IMR-90 (cell line): ENCODE results near the gene NFIX. TPM values are rescaled to one million over a fixed set of nuclear protein-coding genes. Genes with fewer than 3 reads are reported as not detected.

Experiments
- ATAC-seq: fragments of 200-7000 bp; cut with Tn5 transposase; 2 replicates; pipeline ENCODE4 v1.9.1; 2020; ENCODE audit warnings: low read depth, mild to moderate bottlenecking, moderate library complexity
- BruUV-seq: library from RNA; stranded (reverse); fragments of 400-500 nt; replicated peaks from 2 replicates; lab custom pipeline; 2021; lab: Mats Ljungman, UMichigan
- CTCF ChIA-PET: fragments of 300-600 bp; formaldehyde crosslinking; extraction: SDS; loops from one replicate; lab custom pipeline; 2021; ENCODE audit warnings: antibody characterized with exemption; lab: Yijun Ruan, JAX
- POLR2A ChIA-PET: fragments of 300-600 bp; sonication (Branson Sonifier 250); formaldehyde crosslinking; loops from one replicate; lab custom pipeline; 2022; ENCODE audit warnings: antibody characterized with exemption; ENCODE audit not compliant: unreplicated experiment; lab: Charles Lee
- DNase-seq: peaks from one replicate; pipeline ENCODE4 v3.0.0; 2013
- H2AFZ ChIP-seq: replicated peaks from 2 replicates; pipeline ENCODE3; 2013; ENCODE audit warnings: low read length, mild to moderate bottlenecking; ENCODE audit not compliant: poor library complexity
- H2AK5ac ChIP-seq: 2 replicates; pipeline ENCODE4 v1.6.1; 2013; ENCODE audit warnings: low read depth, low read length, inconsistent platforms
- H2AK9ac ChIP-seq: replicated peaks from 2 replicates; pipeline ENCODE3; 2013; ENCODE audit warnings: mild to moderate bottlenecking, low read depth, low read length, moderate library complexity; ENCODE audit not compliant: poor library complexity
- H2BK120ac ChIP-seq: 2 replicates; pipeline ENCODE4 v1.6.1; 2013; ENCODE audit warnings: low read depth, low read length, inconsistent platforms
- H2BK15ac ChIP-seq: 3 replicates; pipeline ENCODE4 v1.6.1; 2013; ENCODE audit warnings: low read depth, low read length, inconsistent platforms
- H2BK20ac ChIP-seq: 2 replicates; pipeline ENCODE4 v1.6.1; 2013; ENCODE audit warnings: low read depth, mild to moderate bottlenecking, inconsistent platforms, low read length, moderate library complexity
- H2BK5ac ChIP-seq: 2 replicates; pipeline ENCODE4 v1.6.1; 2013; ENCODE audit warnings: mild to moderate bottlenecking, low read depth, low read length, inconsistent platforms; ENCODE audit not compliant: poor library complexity, severe bottlenecking
- H3K14ac ChIP-seq: replicated peaks from 2 replicates; pipeline ENCODE4 v1.6.1; 2013; ENCODE audit warnings: low read depth, low read length, inconsistent platforms
- H3K18ac ChIP-seq: 2 replicates; pipeline ENCODE4 v1.6.1; 2013; ENCODE audit warnings: low read depth, low read length, control low read depth
- H3K23ac ChIP-seq: 2 replicates; pipeline ENCODE4 v1.6.1; 2013; ENCODE audit warnings: low read depth, low read length, inconsistent platforms
- H3K27ac ChIP-seq: 2 replicates; pipeline ENCODE4 v1.5.1; 2013; ENCODE audit warnings: mild to moderate bottlenecking, control low read depth, low read length; ENCODE audit not compliant: insufficient read depth
- H3K27me3 ChIP-seq: 2 replicates; pipeline ENCODE4 v1.6.1; 2013; ENCODE audit warnings: low read length; ENCODE audit not compliant: control insufficient read depth, insufficient read depth
- H3K36me3 ChIP-seq: 2 replicates; pipeline ENCODE4 v1.6.1; 2013; ENCODE audit warnings: low read length, mixed read lengths; ENCODE audit not compliant: control insufficient read depth, insufficient read depth
- H3K4ac ChIP-seq: 2 replicates; pipeline ENCODE4 v1.6.1; 2013; ENCODE audit warnings: low read depth, low read length, inconsistent platforms
- H3K4me1 ChIP-seq: 2 replicates; pipeline ENCODE4 v1.6.1; 2013; ENCODE audit warnings: low read length, mixed read lengths; ENCODE audit not compliant: control insufficient read depth, insufficient read depth
- H3K4me2 ChIP-seq: 2 replicates; pipeline ENCODE4 v1.6.1; 2013; ENCODE audit warnings: low read depth, mild to moderate bottlenecking, control low read depth, low read length, moderate library complexity
- H3K4me3 ChIP-seq: 2 replicates; pipeline ENCODE4 v1.5.1; 2013; ENCODE audit warnings: low read depth, mild to moderate bottlenecking, control low read depth, low read length, moderate library complexity; ENCODE audit not compliant: insufficient read depth
- H3K56ac ChIP-seq: 2 replicates; pipeline ENCODE4 v1.6.1; 2013; ENCODE audit warnings: low read length, inconsistent platforms; ENCODE audit not compliant: insufficient read depth; ENCODE audit errors: extremely low read depth
- H3K79me1 ChIP-seq, 2 experiments: 2 replicates each; pipeline ENCODE4 v1.6.1; 2013; ENCODE audit warnings: low read length in 2 of 2, inconsistent platforms in 1 of 2, low read depth in 1 of 2
- H3K9ac ChIP-seq: 2 replicates; pipeline ENCODE4 v1.6.1; 2013; ENCODE audit warnings: low read depth, low read length, control low read depth
- H3K9me1 ChIP-seq: 2 replicates; pipeline ENCODE4 v1.6.1; 2013; ENCODE audit warnings: low read length, inconsistent platforms; ENCODE audit not compliant: insufficient read depth
- H3K9me3 ChIP-seq: 2 replicates; pipeline ENCODE4 v1.6.1; 2013; ENCODE audit warnings: low read length; ENCODE audit not compliant: control insufficient read depth, insufficient read depth
- H4K20me1 ChIP-seq: 2 replicates; pipeline ENCODE4 v1.6.1; 2013; ENCODE audit warnings: low read length, inconsistent platforms; ENCODE audit not compliant: insufficient read depth
- H4K5ac ChIP-seq: 2 replicates; pipeline ENCODE4 v1.6.1; 2013; ENCODE audit warnings: mild to moderate bottlenecking, low read depth, low read length, control low read depth
- H4K8ac ChIP-seq, 2 experiments: 2 replicates each; pipeline ENCODE4 v1.6.1; 2013; ENCODE audit warnings: low read depth in 2 of 2, low read length in 2 of 2, control low read depth in 1 of 2, inconsistent platforms in 1 of 2
- H4K91ac ChIP-seq: 2 replicates; pipeline ENCODE4 v1.6.1; 2013; ENCODE audit warnings: low read depth, low read length, inconsistent platforms; ENCODE audit not compliant: insufficient read depth
- BHLHE40 ChIP-seq: fragments of 150-350 bp; IDR thresholded peaks from 2 replicates; pipeline ENCODE4 v1.6.1; 2016; ENCODE audit warnings: mild to moderate bottlenecking, low read depth, low read length
- CEBPB ChIP-seq: IDR thresholded peaks from 2 replicates; pipeline ENCODE4 v1.6.1; 2012; ENCODE audit warnings: low read depth, low read length, improper control_type of control experiment
- CHD1 ChIP-seq: IDR thresholded peaks from 2 replicates; pipeline ENCODE4 v1.6.1; 2012; ENCODE audit warnings: low read depth, low read length, improper control_type of control experiment
- CTCF ChIP-seq: conservative IDR thresholded peaks from 2 replicates; pipeline ENCODE4 v1.5.1; 2012; ENCODE audit warnings: mild to moderate bottlenecking, low read depth, low read length, improper control_type of control experiment
- ELK1 ChIP-seq: fragments of 150-350 bp; IDR thresholded peaks from 2 replicates; pipeline ENCODE4 v1.6.1; 2016; ENCODE audit warnings: low read depth, mild to moderate bottlenecking, low read length, moderate library complexity, borderline replicate concordance
- FOS ChIP-seq: fragments of 150-350 bp; IDR thresholded peaks from 2 replicates; pipeline ENCODE4 v1.6.1; 2016; ENCODE audit warnings: low read depth, low read length
- MAFK ChIP-seq: IDR thresholded peaks from 2 replicates; pipeline ENCODE4 v1.6.1; 2012; ENCODE audit warnings: low read depth, low read length, improper control_type of control experiment
- MAZ ChIP-seq: IDR thresholded peaks from 2 replicates; pipeline ENCODE4 v1.6.1; 2012; ENCODE audit warnings: low read depth, mild to moderate bottlenecking, low read length, improper control_type of control experiment, moderate library complexity, borderline replicate concordance
- MXI1 ChIP-seq: IDR thresholded peaks from 2 replicates; pipeline ENCODE4 v1.6.1; 2012; ENCODE audit warnings: low read depth, mild to moderate bottlenecking, low read length, moderate library complexity, borderline replicate concordance
- NFE2L2 ChIP-seq: fragments of 150-350 bp; IDR thresholded peaks from 2 replicates; pipeline ENCODE4 v1.6.1; 2016; ENCODE audit warnings: low read depth, mild to moderate bottlenecking, low read length
- POLR2A ChIP-seq: IDR thresholded peaks from 2 replicates; pipeline ENCODE4 v1.6.1; 2012; ENCODE audit warnings: mild to moderate bottlenecking, low read depth, low read length
- RAD21 ChIP-seq: IDR thresholded peaks from 2 replicates; pipeline ENCODE4 v1.6.1; 2012; ENCODE audit warnings: low read length, improper control_type of control experiment
- RCOR1 ChIP-seq: IDR thresholded peaks from 2 replicates; pipeline ENCODE4 v1.6.1; 2012; ENCODE audit warnings: mild to moderate bottlenecking, low read length, improper control_type of control experiment; ENCODE audit not compliant: insufficient replicate concordance
- RFX5 ChIP-seq: IDR thresholded peaks from 2 replicates; pipeline ENCODE4 v1.8.0; 2012; ENCODE audit warnings: low read depth, mild to moderate bottlenecking, low read length, moderate library complexity
- SMC3 ChIP-seq: fragments of 150-350 bp; IDR thresholded peaks from 2 replicates; pipeline ENCODE4 v1.6.1; 2016; ENCODE audit warnings: low read depth, mild to moderate bottlenecking, antibody characterized with exemption, low read length, moderate library complexity
- USF2 ChIP-seq: fragments of 150-350 bp; IDR thresholded peaks from 2 replicates; pipeline ENCODE4 v1.6.1; 2017; ENCODE audit warnings: mild to moderate bottlenecking, antibody characterized with exemption, low read length, low read depth
- WGBS, 2 experiments: methylation state at CpG; one replicate each; pipeline versions ENCODE4 v1.1.5 to v1.1.7; 2013; ENCODE audit warnings: missing lambda C conversion rate in 2 of 2; ENCODE audit not compliant: insufficient read length in 1 of 2; ENCODE audit errors: extremely low coverage in 2 of 2; 5-methylcytosine and 5-hydroxymethylcytosine counted together
- dilution Hi-C: fragments of 300-500 bp; cut with HindIII; formaldehyde crosslinking; loops from one replicate; pipeline ENCODE4 v1.14.3; 2018; ENCODE audit warnings: low sequenced_read_pairs; ENCODE audit not compliant: unreplicated experiment
- in situ Hi-C: fragments of 300-500 bp; cut with MboI; formaldehyde crosslinking; loops from 3 replicates; pipeline ENCODE4 v1.14.3; 2019; ENCODE audit warnings: low sequenced_read_pairs, inconsistent platforms, mixed read lengths
- intact Hi-C: fragments of 100-400 bp; cut with micrococcal nuclease; formaldehyde crosslinking; loops from 2 replicates; pipeline ENCODE4 v1.10.0; 2022
- polyA plus RNA-seq, 3 experiments: library from polyadenylated mRNA; depleted of rRNA; stranded (reverse); fragments of >200 nt; gene quantifications; 2 replicates each; pipeline ENCODE4 v1.2.3, GENCODE V29; 2012; ENCODE audit warnings: low replicate concordance in 1 of 3
- total RNA-seq: library from RNA; depleted of rRNA; stranded (reverse); fragments of >200 nt; gene quantifications from 2 replicates; pipeline ENCODE4 v1.2.3, GENCODE V29; 2012

NFIX gene
- total and polyA plus RNA-seq, 2 of the 4 experiments (the other 2 are of a cell fraction): 10.2 to 47.7 TPM

- no peak for DNase-seq
- ATAC-seq: no peak
- no peak overlapping the region for H3K27ac ChIP-seq
These were observed 39.4 kb downstream of the NFIX start for GRCh38 chr19:13034636-13035035.

More at GRCh38 chr19:13034636-13035035, 39.4 kb downstream of the NFIX start:
- no peak for TF ChIP-seq CHD1
- TF ChIP-seq RAD21: no peak
- no peak for TF ChIP-seq MAZ
- no peak for TF ChIP-seq SMC3
- TF ChIP-seq CEBPB: no peak
- TF ChIP-seq NFE2L2: no peak
- TF ChIP-seq RFX5: no peak
- no peak for TF ChIP-seq MAFK
- TF ChIP-seq ELK1: no peak
- no peak for TF ChIP-seq POLR2A
- TF ChIP-seq USF2: no peak
- TF ChIP-seq RCOR1: no peak
- TF ChIP-seq CTCF: no peak
- TF ChIP-seq BHLHE40: no peak
- no peak for TF ChIP-seq MXI1
- no peak for TF ChIP-seq FOS
- no peak overlapping the region for H2BK20ac ChIP-seq
- H2AFZ ChIP-seq: no peak overlapping the region
- H3K14ac ChIP-seq: no peak overlapping the region
- no peaks in the 10 kb centered on the region for H3K27me3 ChIP-seq
- CTCF ChIA-PET: interaction anchor here (1.2 to 1.6 kb wide), 4 partner anchors 8 to 52 kb away, joined by 3 to 17 read pairs (median 4); no protein-coding TSS in a partner anchor
- no peak overlapping the region for H3K23ac ChIP-seq
- H2AK5ac ChIP-seq: no peak overlapping the region
- H3K18ac ChIP-seq: no peak overlapping the region
- peaks cover 22% of the 10 kb centered on the region; the same call in 1 of the 2 replicates for H3K36me3 ChIP-seq
- H4K8ac ChIP-seq: no peak overlapping the region
- no peak overlapping the region for H3K56ac ChIP-seq
- intact Hi-C loops: loop anchor here (5.0 kb wide), 1 partner anchor 47 kb away; no protein-coding TSS in a partner anchor
- H4K5ac ChIP-seq: no peak overlapping the region
- POLR2A ChIA-PET: no interaction called here
- H3K4me3 ChIP-seq: no peak overlapping the region
- no CpG with 5 or more reads among the region's 8 CpGs for WGBS, 2 experiments
- no peak overlapping the region for H2BK120ac ChIP-seq
- H3K4me2 ChIP-seq: no peak overlapping the region
- BruUV-seq: no TSS peak
- dilution Hi-C loops: no loop called here
- no peak overlapping the region; the same call in 2 of the 3 replicates for H2BK15ac ChIP-seq
- no peaks in the 10 kb centered on the region for H3K9me3 ChIP-seq
- peaks cover 66 to 99% of the 10 kb centered on the region in 2 experiments for H3K79me1 ChIP-seq
- 0 out of 2 replicates have a peak overlapping the region, but pooled peaks have one; percentile 7 for H3K4ac ChIP-seq
- H4K91ac ChIP-seq: no peak overlapping the region
- peaks cover 12% of the 10 kb centered on the region for H4K20me1 ChIP-seq
- peaks cover 49% of the 10 kb centered on the region for H3K4me1 ChIP-seq
- peaks cover 45% of the 10 kb centered on the region for H3K9me1 ChIP-seq
- H2AK9ac ChIP-seq: no peak overlapping the region
- H2BK5ac ChIP-seq: no peak overlapping the region
- in situ Hi-C loops: no loop called here
- no peak overlapping the region for H3K9ac ChIP-seq
